Lower leg skin (tissue), 3 donors: ENCODE data around the gene STEAP2.

Experiments
- CTCF ChIP-seq, 3 donors: fragments of 450-650 bp; IDR thresholded peaks; one replicate each; pipeline ENCODE4 v1.5.1; 2016; ENCODE audit warnings: antibody characterized with exemption in 3 of 3, mild to moderate bottlenecking in 3 of 3, moderate library complexity in 2 of 3
- POLR2A ChIP-seq, 2 donors: fragments of 450-650 bp; IDR thresholded peaks; one replicate each; pipeline ENCODE4 v1.6.1; 2016 to 2017; ENCODE audit warnings: antibody characterized with exemption in 2 of 2, mild to moderate bottlenecking in 1 of 2, moderate library complexity in 1 of 2

GRCh38 chr7:90233569-90233968, 22.0 kb downstream of the STEAP2 start:
- no peak for TF ChIP-seq CTCF (IDR thresholded peaks at IDR 0.05)
- TF ChIP-seq POLR2A (IDR thresholded peaks at IDR 0.05), result no peak
